AG10803 (cell line): ENCODE measurements around the gene PRKAG2.

Experiments
- DNase-seq: peaks from one replicate; pipeline ENCODE4 v3.0.0; 2010; ENCODE audit warnings: low read depth
- H3K4me3 ChIP-seq: 2 replicates; pipeline ENCODE4 v1.5.1; 2011; ENCODE audit warnings: mild to moderate bottlenecking, low read length, control low read depth
- TF ChIP-seq, protein P1 (sequence below): conservative IDR thresholded peaks from 2 replicates; pipeline ENCODE4 v1.5.1; 2011; ENCODE audit warnings: mild to moderate bottlenecking, low read length, control low read depth, inconsistent platforms

PRKAG2 gene

DNA sequence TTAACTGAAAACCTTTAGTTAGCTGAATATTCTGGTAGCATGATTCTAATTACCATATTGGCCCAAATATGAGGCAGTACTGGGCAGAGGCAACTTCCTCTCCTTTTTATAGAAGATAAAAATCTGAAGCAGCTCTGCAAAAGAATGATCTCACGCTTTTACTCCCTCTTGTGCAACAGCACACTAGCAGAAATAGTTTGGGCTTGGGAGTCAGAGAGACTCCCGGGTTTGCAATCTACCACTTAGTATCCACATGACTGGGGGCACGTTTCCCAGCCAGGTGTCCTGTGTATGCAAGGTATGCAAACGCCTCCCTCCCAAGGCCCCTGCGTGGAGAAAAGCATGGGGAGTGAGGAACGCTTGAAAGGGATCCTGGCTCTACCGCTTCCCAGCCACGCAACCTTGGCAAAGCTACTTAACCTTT is 310.0 kb downstream of the PRKAG2 start:
- H3K4me3 ChIP-seq, result no peak overlapping the region
- DNase-seq, result peak; percentile 85
- TF ChIP-seq, protein P1, sequence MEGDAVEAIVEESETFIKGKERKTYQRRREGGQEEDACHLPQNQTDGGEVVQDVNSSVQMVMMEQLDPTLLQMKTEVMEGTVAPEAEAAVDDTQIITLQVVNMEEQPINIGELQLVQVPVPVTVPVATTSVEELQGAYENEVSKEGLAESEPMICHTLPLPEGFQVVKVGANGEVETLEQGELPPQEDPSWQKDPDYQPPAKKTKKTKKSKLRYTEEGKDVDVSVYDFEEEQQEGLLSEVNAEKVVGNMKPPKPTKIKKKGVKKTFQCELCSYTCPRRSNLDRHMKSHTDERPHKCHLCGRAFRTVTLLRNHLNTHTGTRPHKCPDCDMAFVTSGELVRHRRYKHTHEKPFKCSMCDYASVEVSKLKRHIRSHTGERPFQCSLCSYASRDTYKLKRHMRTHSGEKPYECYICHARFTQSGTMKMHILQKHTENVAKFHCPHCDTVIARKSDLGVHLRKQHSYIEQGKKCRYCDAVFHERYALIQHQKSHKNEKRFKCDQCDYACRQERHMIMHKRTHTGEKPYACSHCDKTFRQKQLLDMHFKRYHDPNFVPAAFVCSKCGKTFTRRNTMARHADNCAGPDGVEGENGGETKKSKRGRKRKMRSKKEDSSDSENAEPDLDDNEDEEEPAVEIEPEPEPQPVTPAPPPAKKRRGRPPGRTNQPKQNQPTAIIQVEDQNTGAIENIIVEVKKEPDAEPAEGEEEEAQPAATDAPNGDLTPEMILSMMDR, result no peak

DNA sequence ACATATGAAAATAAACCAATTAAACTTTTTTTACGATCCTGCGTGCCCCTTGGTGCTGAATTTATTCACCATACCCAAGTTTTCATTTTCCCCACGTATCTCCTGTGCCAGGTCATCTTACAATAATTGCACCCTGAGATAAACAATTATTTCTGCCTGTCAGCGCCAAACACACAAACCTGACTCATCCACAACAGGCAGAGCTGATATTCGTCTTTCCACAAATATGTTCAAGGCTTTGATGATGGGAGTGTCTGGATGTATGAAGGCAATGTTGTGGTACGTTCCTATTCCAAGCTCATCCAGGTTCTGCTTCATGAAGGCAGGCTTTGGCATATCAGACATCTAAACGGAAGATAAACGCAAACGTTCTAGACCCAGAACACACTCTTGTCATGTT is 311.4 kb downstream of the PRKAG2 start:
- DNase-seq, result peak; percentile 46
- no peak overlapping the region for H3K4me3 ChIP-seq
- TF ChIP-seq, protein P1, result no peak

- H3K4me3 ChIP-seq, result no peak overlapping the region
- DNase-seq, result no peak
- TF ChIP-seq, protein P1, result no peak
Observed at GRCh38 chr7:151560243-151560642, 316.7 kb downstream of the PRKAG2 start.

DNA sequence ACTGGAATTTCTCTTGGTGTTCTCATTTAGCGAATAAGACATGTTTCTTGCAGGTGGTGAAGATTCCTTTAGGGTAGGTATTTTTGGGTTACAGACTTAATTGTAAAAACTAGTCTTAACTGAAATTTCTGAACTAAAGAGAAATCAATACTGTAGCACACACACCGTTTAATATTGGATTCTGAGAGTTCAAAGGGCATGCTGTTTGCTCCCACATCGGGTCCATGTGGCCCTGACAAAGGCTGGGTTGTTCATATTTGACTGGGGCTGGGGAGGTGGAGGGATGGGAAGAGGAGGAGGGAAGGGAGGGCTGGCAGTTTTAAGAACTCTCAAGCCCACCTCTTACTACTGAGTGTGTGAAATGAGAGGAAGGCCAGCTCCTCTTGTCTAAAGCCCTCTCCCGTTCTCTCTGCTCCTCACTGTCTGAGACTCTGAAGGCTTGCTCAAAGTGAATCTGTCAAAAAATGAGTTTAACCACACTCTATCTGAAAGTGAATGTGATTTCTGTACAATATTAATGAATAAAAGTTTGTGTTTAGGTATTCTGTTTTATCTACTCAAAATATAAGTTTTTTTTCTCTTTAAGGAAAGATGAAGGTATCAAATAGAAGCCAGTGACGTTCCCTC is 317.2 kb downstream of the PRKAG2 start:
- no peak overlapping the region for H3K4me3 ChIP-seq
- DNase-seq, result no peak

DNA sequence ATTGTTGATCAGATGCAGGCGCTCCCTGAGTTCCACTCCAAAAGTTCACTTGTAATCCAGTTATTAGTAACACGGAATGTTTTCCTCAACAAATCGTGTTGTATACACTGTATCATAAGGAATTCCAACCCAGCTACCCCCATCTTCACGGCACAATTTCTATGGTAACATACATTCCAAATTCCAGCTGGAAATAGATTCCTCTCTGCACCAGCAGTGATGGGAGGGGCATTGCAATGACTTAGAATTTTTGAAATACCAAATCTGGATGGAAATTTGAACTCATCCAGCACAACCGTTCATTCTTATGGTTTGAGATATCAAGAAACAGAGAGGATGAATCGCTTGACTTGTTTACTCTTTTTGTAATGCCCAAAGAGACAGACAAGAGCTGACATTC is 318.3 kb downstream of the PRKAG2 start:
- DNase-seq, result peak; percentile 77
- no peak overlapping the region for H3K4me3 ChIP-seq
- TF ChIP-seq, protein P1, result no peak

More for the DNA sequence above, 317.2 kb downstream of the PRKAG2 start:
- TF ChIP-seq, protein P1, result no peak

- H3K4me3 ChIP-seq, result no peak overlapping the region
- no peak for DNase-seq
- TF ChIP-seq, protein P1, result no peak
Observed at GRCh38 chr7:151556592-151556991, 320.3 kb downstream of the PRKAG2 start.

DNA sequence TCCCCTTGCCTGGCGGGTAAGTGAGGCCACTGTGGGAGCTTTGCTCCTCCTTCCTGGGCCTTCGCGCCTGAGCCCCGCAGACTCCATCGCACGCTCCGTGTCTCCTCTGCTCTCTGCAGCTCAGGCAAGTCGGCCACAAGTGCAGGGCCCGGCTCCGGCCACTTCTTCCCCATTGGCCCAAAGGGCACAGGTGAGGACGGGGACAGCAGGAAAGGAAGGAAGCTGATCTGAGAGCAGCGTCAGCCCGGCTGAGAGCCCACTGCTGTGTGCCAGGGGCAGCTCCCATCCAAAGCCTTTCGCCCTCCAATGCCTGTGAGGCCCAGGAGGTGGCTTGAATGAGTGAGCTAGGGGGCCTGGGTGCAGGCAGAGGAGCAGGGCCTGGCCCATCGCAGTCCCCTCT is 323.6 kb downstream of the PRKAG2 start:
- H3K4me3 ChIP-seq, result no peak overlapping the region
- TF ChIP-seq, protein P1, result no peak
- no peak for DNase-seq
